ENCODE results near the gene TENM3.

The TENM3 gene

DNA sequence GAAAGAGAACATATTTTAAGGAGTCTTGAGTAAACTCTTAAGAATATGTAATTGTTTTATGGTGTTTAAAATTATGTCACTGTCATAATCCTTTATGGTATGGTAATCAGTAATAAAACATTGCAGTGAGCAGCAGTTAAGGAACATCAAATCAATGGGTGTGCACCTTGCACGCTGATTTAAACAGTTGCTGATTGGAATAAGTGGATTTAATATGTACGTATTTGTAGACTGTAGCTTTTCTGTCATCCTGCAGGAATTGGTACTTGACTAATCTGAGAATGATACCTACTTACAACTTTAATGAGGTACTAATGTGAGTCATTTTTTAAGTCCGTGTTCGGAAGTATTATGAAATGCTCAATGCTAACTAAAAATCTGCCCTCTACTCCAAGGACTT, 461.7 kb downstream of the TENM3 start:
- no peak for DNase-seq

DNA sequence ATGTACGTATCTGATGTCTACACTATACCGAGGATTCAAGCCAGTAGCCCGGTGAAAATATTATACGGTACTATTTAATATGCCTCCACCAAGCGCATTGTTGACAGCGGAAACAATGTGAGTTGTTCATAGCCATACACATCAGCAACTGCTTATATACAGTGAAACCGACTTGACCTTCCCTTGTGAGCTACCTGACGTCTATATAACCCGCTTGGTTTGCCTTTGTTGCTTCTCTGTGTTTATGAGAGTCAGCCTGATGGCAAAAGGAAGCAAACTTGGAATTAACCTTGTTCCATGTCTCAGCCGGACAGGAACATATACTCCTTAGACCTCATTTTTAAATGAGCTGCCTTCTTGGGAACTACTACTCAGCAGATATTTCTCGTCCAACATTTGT, 462.2 kb downstream of the TENM3 start:
- no peak for DNase-seq

DNA sequence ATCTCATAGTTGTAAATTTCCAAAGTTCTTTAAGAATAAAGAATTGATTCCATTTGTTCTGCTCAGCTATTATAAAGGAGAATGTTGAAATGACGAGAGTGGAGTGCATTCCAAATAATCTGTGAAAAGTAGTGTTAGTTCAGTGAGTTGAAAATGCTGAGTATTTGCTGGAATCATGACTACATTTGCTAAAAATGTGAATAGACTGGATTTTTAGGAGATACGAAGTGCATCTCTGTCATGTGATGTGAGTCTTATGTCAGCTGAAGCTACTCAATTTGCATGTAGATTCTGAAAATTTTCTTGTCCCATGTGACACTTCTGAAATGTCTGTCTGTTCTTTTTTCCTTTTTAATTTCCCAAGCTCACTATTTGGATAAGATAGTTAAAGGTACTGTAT, 468.0 kb downstream of the TENM3 start:
- no peak for DNase-seq

DNA sequence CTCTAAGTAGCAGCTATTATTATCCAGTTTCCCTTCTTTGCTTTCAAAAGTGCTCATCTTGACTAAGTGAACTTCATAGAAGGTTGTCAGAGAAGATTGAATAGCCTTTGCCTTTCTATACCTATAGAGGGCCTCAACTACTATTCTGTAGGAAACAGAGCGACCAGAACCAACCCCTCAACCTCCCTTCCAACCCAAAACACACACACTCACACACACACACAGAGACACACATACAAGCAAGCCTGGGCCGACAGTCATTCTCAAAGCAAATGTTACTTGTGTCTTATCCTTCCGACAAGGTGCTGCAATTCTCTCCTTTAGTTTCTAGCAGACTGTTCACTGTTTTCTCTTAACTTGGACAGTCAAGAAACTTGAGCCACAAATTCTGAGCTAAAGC, 472.3 kb downstream of the TENM3 start:
- DNase-seq: no peak

DNA sequence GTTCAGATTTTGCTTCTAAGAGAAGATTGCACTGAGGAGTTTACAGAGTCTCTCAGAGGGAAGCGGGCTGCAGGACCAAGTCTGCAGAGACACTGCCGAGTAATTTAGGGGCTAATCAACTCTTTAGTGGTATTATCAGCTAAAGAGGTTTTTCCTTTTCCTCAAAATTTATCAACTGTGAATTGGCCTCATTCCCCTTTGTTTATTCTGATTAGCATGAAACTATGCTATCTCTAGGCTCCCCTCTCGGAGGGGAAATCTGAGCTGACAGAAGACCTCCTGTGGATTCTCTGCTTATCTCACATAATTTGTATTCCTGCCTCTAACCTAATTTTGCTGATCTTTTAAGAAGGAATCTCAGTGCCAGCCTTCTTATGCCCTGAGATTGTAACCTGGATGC, 473.0 kb downstream of the TENM3 start:
- no peak for DNase-seq

DNA sequence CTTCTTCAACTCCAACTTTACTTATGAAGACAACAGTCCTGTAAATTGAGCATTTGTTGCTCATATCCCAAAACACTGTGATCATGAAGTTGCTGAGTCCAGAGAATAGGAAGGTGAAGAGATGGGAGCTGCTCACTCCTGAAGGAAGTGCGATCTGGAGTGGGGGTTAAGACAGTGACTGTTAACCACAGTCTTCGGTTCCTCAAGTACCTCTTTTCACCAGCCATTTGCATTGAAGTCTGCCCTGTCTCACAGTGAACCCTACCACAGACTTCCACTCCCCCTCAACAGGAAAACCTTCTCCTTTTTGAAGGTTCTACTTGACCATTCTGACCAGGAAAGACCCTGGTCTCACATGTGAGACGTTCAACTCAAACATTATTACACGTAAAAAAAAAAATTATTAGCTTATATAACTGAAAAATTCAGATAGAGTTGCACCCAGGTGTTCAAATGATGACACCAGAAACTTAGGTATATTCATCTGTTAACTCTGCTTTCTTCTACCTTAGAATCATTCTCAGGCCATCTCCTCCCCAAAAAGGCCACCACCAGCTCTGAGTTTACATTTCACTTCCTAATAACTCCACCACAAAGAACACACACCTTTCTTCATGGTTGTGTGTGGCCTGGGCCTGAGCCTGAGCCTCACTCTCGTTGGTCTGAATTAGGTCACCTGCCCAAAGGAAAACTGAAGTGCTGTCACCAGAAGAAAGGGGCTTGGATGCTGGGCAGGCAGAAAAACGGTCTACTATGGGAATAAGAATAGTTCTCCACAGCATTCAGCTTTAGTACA, 474.8 kb downstream of the TENM3 start:
- DNase-seq: no peak

DNA sequence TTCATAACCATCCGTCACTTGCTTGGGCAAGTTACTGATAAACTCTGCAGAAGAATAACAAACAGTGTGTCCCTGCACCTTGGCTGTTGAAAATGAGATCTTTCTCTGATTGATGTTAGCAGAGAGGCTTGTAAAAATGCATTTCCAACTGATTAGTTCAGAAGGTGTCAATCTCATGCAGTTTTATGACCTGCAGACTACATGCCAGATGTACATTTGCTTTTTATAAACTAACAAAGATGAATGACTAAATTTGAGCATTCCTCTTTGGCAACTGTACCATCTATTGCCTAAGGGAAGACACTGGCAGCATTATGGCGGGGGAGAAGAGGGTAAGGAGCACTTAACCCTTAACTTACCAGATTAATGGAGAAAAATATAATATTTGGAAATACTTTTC, 481.2 kb downstream of the TENM3 start:
- no peak for DNase-seq

DNA sequence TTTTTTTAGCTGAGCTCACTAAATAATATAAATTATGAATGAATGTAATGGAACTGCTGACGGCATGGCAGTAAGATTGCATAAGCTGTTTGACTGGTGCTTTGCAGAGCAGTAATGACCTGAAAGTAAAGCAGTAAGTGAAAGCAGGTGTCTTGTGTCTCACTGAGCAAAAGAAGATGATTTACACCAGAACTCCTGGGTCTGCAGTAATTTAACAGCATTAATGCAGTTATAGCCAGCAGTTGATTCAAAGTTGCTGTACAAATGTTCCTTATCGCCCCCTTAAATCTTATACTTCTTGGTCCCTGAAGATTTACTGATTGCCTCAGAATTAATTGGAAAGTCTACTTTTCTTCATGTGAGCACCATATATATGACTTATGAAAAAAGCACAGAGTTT, 486.3 kb downstream of the TENM3 start:
- no peak for DNase-seq

DNA sequence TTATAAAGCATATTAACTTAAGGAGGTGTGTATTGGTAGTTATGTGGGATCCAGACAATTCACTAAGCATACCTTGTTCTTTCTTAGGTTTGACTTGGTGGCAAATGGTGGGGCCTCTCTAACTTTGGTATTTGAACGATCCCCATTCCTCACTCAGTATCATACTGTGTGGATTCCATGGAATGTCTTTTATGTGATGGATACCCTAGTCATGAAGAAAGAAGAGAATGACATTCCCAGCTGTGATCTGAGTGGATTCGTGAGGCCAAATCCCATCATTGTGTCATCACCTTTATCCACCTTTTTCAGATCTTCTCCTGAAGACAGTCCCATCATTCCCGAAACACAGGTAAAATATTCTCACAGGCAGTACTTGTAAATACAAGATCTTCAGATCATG, 487.6 kb downstream of the TENM3 start:
- no peak for DNase-seq

DNA sequence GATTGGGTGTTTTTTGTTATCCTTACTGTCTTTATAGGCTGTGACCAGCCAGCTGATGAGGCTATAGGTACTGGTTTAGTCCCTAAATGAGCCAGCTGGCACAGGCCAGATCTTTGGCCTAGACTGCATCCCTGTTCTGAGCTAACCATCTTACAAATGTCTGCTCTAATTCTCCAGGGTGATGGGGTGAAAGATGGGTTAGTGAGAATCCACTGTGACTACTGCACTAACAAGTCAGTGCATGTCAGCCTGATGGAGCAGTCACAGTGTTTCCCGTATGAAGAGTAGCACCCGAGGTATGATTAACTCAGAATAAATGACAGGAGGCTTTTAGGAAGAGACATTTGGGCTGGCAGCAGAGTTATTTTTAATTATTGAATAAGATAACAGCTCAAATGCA, 493.0 kb downstream of the TENM3 start:
- no peak for DNase-seq

DNA sequence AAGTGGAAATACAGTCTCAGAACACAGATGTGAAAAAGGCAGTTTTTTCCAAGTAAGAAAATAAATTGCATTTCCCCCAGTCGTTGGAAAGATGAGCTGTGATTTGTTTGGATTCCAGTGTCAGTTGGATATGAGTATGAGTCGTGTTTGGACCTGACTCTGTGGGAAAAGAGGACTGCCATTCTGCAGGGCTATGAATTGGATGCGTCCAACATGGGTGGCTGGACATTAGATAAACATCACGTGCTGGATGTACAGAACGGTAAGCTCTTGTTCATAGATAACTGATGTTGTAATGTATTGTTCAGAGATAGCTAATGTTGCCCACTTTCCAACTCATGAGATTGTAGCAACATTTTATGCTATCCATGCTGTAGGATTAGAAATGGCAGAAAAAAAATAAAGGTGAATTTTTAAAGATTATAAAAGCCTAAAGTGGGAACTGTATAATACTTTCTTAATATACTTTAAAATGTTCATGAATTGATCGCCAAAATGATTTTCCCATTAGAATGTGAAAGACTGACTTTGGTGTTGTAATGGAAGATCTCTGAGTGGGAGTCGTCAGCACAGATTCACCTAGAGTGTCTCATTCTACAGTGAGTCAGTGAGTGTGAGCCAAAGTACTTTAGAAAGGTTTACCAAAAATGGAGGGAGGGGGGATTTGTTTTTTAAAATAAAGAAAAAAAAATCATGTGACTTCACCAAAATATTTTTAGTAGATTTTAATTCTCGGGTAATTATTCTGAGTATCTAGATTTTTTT, 495.3 kb downstream of the TENM3 start:
- DNase-seq: no peak

DNA sequence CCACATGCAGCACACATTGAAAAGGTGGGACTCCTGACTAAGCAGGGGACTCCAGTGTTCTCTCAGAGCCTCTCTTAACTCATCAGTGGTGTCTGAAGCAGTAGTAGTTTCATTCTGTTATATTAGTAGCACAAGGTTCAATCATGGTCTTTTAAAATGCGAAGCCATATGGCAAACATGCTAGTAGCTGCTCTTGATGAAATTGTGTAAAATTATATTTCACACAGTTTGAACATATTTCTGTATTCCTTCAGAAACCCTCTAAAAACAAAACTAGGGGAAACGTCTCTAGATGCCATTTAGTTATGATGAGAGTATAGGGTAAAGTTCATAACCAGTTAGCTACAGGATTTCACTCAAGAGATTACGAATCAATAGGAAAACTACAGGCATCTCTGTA, 497.1 kb downstream of the TENM3 start:
- no peak for DNase-seq

DNA sequence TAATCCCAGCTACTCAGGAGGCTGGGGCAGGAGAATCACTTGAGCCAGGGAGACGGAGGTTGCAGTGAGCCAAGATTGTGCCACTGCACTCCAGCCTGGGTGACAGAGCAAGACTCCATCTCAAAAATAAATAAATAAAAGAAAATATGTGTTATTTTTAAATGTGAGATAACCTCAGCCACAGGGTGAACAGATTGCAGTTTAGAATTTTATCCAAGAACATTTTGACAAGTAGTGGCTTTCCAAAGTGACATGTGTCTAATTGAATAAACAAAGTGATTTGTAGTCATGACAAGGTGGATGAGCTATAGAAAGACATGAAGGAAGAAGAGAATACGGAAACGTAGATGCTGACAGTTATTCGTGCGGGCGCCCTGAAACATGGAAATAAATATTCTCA, 497.9 kb downstream of the TENM3 start:
- DNase-seq: no peak

DNA sequence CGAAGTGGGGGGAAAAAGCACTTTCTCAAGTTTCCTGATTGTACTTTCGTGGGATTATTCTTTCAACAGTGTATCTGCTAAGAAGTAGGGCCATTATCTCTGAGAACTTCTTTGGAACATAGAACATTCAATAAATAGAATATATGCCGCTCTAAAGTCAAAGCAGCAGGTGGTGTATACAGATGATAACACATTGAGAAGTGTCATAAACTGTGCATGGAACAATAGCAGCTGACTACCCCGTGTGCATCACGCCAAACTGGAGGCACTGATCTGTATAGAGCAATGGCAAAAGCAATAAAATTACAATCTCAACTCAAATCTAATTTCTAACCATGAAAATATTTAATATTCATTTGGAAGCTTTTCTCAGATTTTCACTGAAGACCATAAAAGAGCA, 498.7 kb downstream of the TENM3 start:
- DNase-seq: no peak

DNA sequence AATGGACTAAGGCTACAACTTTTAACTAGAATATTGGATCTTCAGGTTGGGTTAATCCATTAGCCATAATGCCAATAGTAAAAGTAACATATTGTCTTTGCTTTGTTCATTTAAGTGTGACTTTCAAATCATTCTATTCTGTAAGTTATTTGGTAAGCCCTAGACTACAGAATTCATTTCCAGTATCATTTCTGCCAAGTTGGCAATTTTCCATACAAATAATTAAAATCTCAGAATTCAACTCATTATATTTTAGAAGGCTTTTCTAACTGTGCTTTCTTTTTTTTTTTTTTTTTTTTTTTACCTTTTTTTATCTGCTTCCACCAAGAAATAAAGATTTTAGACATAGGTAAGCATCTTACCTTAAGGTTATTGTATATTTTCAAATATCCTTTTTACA, 500.6 kb downstream of the TENM3 start:
- no peak for DNase-seq

DNA sequence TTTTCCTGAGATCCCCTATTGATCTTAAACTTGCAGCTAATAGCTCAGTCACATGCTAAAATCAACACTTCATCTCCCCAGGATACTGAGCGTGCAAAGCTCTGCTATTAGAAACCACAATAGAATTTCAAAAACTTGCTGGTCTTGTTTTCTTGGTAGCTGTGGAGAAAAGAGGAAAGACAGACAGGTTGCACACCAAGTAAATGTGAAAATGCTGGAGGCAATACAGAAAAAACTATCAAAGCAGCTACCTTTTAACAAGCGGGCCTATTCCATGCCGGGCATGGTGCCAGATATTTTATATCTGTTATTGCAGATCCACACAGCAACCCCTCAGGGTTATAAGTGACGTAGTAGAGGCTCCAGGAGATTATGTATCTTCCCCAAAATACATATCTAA, 502.0 kb downstream of the TENM3 start:
- DNase-seq: no peak

DNA sequence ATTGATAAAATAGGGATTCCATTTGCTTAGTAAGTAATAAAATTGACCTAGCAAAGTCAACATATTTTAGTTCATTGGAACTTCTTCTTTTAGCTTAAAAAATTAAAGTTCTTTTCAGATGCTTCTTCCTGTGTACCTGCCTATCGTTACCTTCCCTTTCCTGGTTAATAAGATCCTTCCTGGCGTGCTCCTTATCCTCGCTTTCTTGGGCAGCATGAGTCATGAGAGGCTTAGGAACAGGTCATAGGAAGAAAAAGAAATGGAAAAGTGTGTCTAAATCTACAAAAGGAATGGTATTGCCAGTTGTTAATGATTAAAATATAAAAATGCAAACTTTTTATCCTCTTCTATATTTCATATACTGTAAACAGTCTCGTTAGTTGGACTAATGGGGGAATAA, 503.7 kb downstream of the TENM3 start:
- DNase-seq: no peak

DNA sequence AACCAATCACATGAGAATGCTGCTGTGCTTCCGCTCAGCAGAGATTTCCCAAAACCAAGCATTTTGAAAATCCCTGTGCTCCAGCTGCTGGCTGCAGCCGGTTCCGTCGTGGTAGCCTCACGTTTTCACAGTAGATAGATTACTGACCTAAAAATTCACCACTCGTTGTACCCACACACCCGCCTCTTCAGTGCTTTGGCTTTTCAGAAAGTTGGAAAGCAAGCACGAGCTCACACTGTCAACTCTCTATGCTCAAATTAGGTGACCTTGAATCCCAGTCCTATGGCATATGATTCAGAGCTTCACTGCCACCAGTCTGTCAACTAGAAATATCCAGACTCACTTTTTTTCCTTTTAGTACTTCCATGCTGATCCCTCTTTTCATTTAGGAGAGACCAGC, 505.1 kb downstream of the TENM3 start:
- no peak for DNase-seq

DNA sequence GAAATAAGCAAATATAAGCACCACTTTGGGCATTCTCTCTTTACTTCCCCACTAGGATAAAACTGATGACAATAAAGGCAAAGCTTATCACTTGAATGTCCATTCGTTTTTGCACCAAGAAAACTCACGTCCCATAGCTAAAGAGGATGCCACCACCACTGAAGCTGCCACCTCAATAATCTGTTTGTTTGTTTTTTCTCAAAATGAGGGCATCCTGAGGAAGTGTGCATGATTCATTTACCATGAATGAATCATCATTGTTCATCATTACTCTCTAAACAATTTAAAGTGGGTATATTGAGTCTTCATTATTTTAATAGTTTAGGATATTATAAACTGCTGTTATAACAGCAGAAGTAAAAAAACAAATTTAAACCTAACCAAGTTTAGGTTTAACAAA, 505.7 kb downstream of the TENM3 start:
- no peak for DNase-seq

DNA sequence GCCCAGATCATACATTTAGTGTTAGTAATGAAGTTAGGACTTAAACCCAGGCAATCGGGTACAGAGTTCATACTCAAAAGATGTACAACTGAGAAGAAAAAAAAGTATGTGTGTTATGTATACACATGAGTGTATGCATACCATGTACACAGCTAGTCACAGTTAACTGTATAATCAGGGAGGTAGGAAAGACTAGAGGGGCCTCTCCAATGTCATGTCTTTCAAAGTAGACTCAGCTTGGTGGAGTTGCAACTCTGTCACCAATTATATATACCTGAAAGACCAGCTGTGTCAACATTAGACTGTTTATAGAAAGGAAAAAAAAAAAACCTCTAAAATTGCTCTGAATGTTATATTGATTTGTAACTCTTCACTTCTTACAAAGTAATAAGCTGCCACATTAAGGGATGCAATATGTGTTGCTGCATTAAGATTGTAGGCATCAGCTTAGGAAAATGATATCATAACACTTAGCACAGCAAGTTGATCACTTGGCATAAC, 506.5 kb downstream of the TENM3 start:
- no peak for DNase-seq

DNA sequence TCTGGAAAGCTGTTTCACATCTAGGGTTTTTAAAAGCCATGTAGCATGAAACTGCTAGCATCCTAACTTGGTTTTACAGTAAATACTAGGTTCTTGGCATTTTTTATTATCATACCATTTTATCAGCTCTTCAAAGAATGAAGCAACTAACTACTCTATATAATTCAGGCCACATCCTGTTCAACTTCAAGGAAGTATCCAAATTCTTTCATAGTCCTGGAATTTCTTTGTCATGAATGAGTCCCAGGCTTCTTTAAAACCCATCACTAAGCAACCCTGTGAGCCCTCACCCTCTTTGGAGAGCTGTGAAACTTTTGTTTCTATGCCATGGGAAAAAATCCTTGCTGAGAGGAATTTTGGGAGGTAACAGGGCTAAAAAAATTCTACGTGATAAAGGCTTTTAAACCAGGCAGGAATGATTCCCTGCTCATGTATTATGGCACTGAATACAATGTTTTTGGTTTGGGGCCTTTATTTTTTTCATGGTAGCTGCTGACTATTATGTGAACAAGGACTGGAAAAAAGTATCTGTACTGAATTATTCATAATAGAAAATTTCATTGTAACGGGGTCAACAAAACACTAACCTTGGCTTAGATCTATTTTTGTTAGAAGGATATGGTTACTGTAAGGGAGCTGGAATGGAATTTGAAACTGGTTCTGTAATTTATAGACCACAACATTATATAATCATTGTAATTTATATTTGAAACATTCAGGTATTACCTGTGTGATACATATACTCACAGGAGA, 509.1 kb downstream of the TENM3 start:
- no peak for DNase-seq

DNA sequence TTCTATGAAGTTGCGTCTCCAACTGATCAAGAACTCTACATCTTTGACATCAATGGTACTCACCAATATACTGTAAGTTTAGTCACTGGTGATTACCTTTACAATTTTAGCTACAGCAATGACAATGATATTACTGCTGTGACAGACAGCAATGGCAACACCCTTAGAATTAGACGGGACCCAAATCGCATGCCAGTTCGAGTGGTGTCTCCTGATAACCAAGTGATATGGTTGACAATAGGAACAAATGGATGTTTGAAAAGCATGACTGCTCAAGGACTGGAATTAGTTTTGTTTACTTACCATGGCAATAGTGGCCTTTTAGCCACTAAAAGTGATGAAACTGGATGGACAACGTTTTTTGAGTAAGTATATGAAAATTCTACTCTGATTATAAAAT, 511.7 kb downstream of the TENM3 start:
- DNase-seq: no peak

DNA sequence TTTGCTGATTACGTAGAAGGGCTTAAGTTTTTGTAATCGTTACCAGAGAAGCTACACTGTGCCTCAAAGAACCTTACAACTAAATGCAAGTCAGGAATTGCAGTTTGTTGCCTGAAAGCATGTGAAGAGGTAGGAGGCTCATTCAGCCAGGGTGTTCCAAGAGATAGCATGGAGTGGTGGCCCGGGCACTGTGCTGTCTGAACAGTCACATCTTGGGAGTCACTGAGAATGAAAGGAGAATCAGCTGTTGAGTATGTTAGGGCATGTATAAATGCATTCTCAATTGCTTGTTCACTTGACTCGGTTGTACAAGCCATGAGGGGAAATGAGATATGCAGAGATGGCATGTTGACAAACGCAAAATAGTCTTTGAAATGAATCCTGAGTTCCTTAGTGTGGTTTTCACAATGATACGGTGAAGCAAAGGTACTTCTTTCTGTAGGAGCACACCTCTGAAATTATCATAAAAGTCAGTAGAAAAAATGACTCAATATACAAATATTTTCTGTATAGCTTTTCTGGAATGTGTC, 513.0 kb downstream of the TENM3 start:
- DNase-seq: no peak
